Measurements from ENCODE around the gene MAP4. TPM values are rescaled to one million over a fixed set of nuclear protein-coding genes. Genes with fewer than 3 reads are reported as not detected.

Gene MAP4
- total and polyA plus RNA-seq, 8 donors, result 34.5 to 127 (median 72.2) TPM

- FAIRE-seq (no peak), ATAC-seq (no peak), DNase-seq (no peak)
- no peak for TF ChIP-seq CTCF (IDR thresholded peaks at IDR 0.05)
- Histone ChIP-seq H3K27ac (no peak overlapping the region), H3K4me1 (no peaks in the 10 kb centered on the region), H3K4me3 (no peak overlapping the region), H3K9me3 (no peaks in the 10 kb centered on the region), H3K36me3 (peaks cover 3 to 37% (median 16%) of the 10 kb centered on the region in 3 donors), H3K27me3 (no peaks in the 10 kb centered on the region)
- WGBS, 2 donors, result 67 to 73% methylated on average over 3 of the region's 3 CpGs
- intact Hi-C loops (cut with DNase I), result no loop called here
Observed at GRCh38 chr3:47865192-47865591, 151.0 kb downstream of the MAP4 start.

GRCh38 chr3:47863391-47864128 is 152.7 kb downstream of the MAP4 start:
- FAIRE-seq, result no peak
- Histone ChIP-seq H3K27me3 (no peaks in the 10 kb centered on the region), H3K4me3 (no peak overlapping the region), H3K36me3 (peaks cover 3 to 29% (median 3%) of the 10 kb centered on the region in 3 donors), H3K27ac (no peak overlapping the region), H3K9me3 (no peaks in the 10 kb centered on the region), H3K4me1 (no peaks in the 10 kb centered on the region)
- DNase-seq, result no peak
- intact Hi-C loops (cut with DNase I), result no loop called here
- TF ChIP-seq CTCF (IDR thresholded peaks at IDR 0.05), result no peak
- 92 to 93% methylated on average over 12 of the region's 12 CpGs for WGBS, 2 donors
- no peak for ATAC-seq

GRCh38 chr3:47859956-47860605 is 156.1 kb downstream of the MAP4 start:
- no peak for TF ChIP-seq CTCF (IDR thresholded peaks at IDR 0.05)
- ATAC-seq, result no peak
- intact Hi-C loops (cut with DNase I), result loop anchor here in 1 of 3 donors (10.0 kb wide), 1 partner anchor 135 kb away; no protein-coding TSS in a partner anchor
- peaks cover 0 to 30% (median 0%) of the 10 kb centered on the region in 3 donors for H3K36me3 ChIP-seq
- H3K27ac ChIP-seq, result no peak overlapping the region
- H3K27me3 ChIP-seq, result no peaks in the 10 kb centered on the region
- H3K9me3 ChIP-seq, result no peaks in the 10 kb centered on the region
- peak in 1 of 6 donors; percentile 6 for DNase-seq
- no peak overlapping the region for H3K4me3 ChIP-seq
- no peaks in the 10 kb centered on the region for H3K4me1 ChIP-seq
- FAIRE-seq, result no peak
- 93 to 94% methylated on average over 4 of the region's 4 CpGs for WGBS, 2 donors

- ATAC-seq, result no peak
Observed at GRCh38 chr3:47857151-47857550, 159.1 kb downstream of the MAP4 start.

More at GRCh38 chr3:47857151-47857550, 159.1 kb downstream of the MAP4 start:
- FAIRE-seq (no peak), DNase-seq (no peak)
- WGBS, 2 donors, result 76 to 94% methylated on average over 2 of the region's 2 CpGs
- TF ChIP-seq CTCF (IDR thresholded peaks at IDR 0.05), result no peak
- Histone ChIP-seq H3K4me1 (no peaks in the 10 kb centered on the region), H3K36me3 (peaks cover 0 to 46% (median 8%) of the 10 kb centered on the region in 3 donors), H3K9me3 (no peaks in the 10 kb centered on the region), H3K27ac (no peak overlapping the region), H3K4me3 (no peak overlapping the region), H3K27me3 (no peaks in the 10 kb centered on the region)
- intact Hi-C loops (cut with DNase I), result loop anchor here in 1 of 3 donors (10.0 kb wide), 1 partner anchor 138 kb away; no protein-coding TSS in a partner anchor
